Esophagus squamous epithelium (tissue), 4 donors: Measurements from ENCODE around the gene MBD3L1.

Experiments
- POLR2A ChIP-seq, 4 donors: fragments of 450-650 bp; IDR thresholded peaks; one replicate each; pipeline ENCODE4 v1.6.1; 2017; ENCODE audit warnings: antibody characterized with exemption in 4 of 4, mild to moderate bottlenecking in 4 of 4, moderate library complexity in 3 of 4
- TF ChIP-seq, protein P1 (sequence below), 6 experiments: fragments of 450-650 bp in 4 of 6; fragments of 200-600 bp in 2 of 6; sonication (generic) in 2 of 6; IDR thresholded peaks; one replicate each; pipeline ENCODE4 v1.5.1; 2016 to 2019; ENCODE audit warnings: antibody characterized with exemption in 6 of 6, mild to moderate bottlenecking in 4 of 6, moderate library complexity in 4 of 6

DNA sequence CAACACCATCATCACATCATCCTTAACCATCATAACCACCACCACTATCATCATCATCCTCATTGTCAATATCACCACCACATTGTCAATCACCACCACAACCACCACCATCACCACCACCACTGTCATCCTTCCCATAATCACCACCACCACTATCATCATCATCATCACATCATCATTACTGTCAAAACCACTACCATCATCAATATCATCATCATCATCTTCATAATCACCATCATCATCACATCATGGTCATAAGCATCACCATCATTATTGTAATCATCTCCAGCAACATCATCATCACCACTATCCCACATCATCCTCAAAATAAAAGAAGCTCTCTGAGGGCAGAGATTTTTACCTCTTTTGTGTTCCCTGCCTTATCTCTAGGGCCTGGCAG, 52.2 kb downstream of the MBD3L1 start:
- TF ChIP-seq, protein P1, sequence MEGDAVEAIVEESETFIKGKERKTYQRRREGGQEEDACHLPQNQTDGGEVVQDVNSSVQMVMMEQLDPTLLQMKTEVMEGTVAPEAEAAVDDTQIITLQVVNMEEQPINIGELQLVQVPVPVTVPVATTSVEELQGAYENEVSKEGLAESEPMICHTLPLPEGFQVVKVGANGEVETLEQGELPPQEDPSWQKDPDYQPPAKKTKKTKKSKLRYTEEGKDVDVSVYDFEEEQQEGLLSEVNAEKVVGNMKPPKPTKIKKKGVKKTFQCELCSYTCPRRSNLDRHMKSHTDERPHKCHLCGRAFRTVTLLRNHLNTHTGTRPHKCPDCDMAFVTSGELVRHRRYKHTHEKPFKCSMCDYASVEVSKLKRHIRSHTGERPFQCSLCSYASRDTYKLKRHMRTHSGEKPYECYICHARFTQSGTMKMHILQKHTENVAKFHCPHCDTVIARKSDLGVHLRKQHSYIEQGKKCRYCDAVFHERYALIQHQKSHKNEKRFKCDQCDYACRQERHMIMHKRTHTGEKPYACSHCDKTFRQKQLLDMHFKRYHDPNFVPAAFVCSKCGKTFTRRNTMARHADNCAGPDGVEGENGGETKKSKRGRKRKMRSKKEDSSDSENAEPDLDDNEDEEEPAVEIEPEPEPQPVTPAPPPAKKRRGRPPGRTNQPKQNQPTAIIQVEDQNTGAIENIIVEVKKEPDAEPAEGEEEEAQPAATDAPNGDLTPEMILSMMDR (IDR thresholded peaks at IDR 0.05) = no peak
- TF ChIP-seq POLR2A (IDR thresholded peaks at IDR 0.05) = no peak
